Mesenchymal stem cell (in vitro differentiated cells and primary cell): ENCODE measurements around the gene AP3B1.

Source experiments
- DNase-seq: peaks from one replicate; pipeline ENCODE4 v3.0.0-alpha.2; 2013
- H2AFZ ChIP-seq: one replicate; pipeline ENCODE4 v1.6.1; 2013; ENCODE audit warnings: low read depth, mild to moderate bottlenecking, control low read depth, inconsistent platforms, low read length, moderate library complexity
- H2AK5ac ChIP-seq: 2 replicates; pipeline ENCODE4 v1.6.1; 2013; ENCODE audit warnings: low read length, moderate library complexity, mild to moderate bottlenecking, inconsistent platforms; ENCODE audit not compliant: severe bottlenecking
- H2BK120ac ChIP-seq: one replicate; pipeline ENCODE4 v1.6.1; 2013; ENCODE audit warnings: low read depth, mild to moderate bottlenecking, inconsistent platforms, low read length, moderate library complexity
- H2BK12ac ChIP-seq, 2 experiments: one replicate each; pipeline ENCODE4 v1.6.1; 2013; ENCODE audit warnings: inconsistent platforms in 2 of 2, low read length in 2 of 2, mild to moderate bottlenecking in 2 of 2, moderate library complexity in 2 of 2, control low read depth in 1 of 2
- H2BK15ac ChIP-seq: one replicate; pipeline ENCODE4 v1.6.1; 2013; ENCODE audit warnings: mild to moderate bottlenecking, low read depth, inconsistent platforms; ENCODE audit not compliant: poor library complexity, severe bottlenecking
- H2BK5ac ChIP-seq: 2 replicates; pipeline ENCODE4 v1.6.1; 2013; ENCODE audit warnings: low read depth, mild to moderate bottlenecking, low read length, control low read depth, inconsistent platforms; ENCODE audit not compliant: poor library complexity, severe bottlenecking
- H3K14ac ChIP-seq, 2 experiments: one replicate each; pipeline ENCODE4 v1.6.1; 2013; ENCODE audit warnings: inconsistent platforms in 2 of 2, low read length in 2 of 2, control low read depth in 1 of 2, mild to moderate bottlenecking in 1 of 2, moderate library complexity in 1 of 2
- H3K18ac ChIP-seq, 2 experiments: one replicate each; pipeline ENCODE4 v1.6.1; 2013; ENCODE audit warnings: inconsistent platforms in 2 of 2, low read length in 2 of 2, control low read depth in 1 of 2, low read depth in 1 of 2, mild to moderate bottlenecking in 1 of 2
- H3K23ac ChIP-seq, 2 experiments: one replicate each; pipeline ENCODE4 v1.6.1; 2013; ENCODE audit warnings: inconsistent platforms in 2 of 2, low read length in 2 of 2, mild to moderate bottlenecking in 2 of 2, moderate library complexity in 2 of 2, control low read depth in 1 of 2
- H3K27ac ChIP-seq: 2 replicates; pipeline ENCODE4 v1.5.1; 2013; ENCODE audit warnings: mild to moderate bottlenecking, moderate library complexity, low read length, control low read depth, inconsistent platforms; ENCODE audit not compliant: poor library complexity, severe bottlenecking
- H3K27me3 ChIP-seq, 2 experiments: 2 replicates each; pipeline versions ENCODE4 v1.6.1 to v1.7.0; 2013; ENCODE audit warnings: low read length in 2 of 2, mild to moderate bottlenecking in 2 of 2, moderate library complexity in 2 of 2, control low read depth in 1 of 2, inconsistent platforms in 1 of 2; ENCODE audit not compliant: control insufficient read depth in 1 of 2, insufficient read depth in 1 of 2
- H3K36me3 ChIP-seq, 2 experiments: 2 replicates each; pipeline versions ENCODE4 v1.6.1 to v1.7.0; 2013; ENCODE audit warnings: low read length in 2 of 2, control low read depth in 1 of 2, inconsistent platforms in 1 of 2, low read depth in 1 of 2, mild to moderate bottlenecking in 1 of 2; ENCODE audit not compliant: insufficient read depth in 2 of 2, control insufficient read depth in 1 of 2
- H3K4ac ChIP-seq, 2 experiments: one replicate each; pipeline ENCODE4 v1.6.1; 2013; ENCODE audit warnings: inconsistent platforms in 2 of 2, low read length in 2 of 2, mild to moderate bottlenecking in 2 of 2, moderate library complexity in 2 of 2, control low read depth in 1 of 2, low read depth in 1 of 2
- H3K4me1 ChIP-seq: 2 replicates; pipeline ENCODE4 v1.6.1; 2013; ENCODE audit warnings: low read depth, low read length, control low read depth; ENCODE audit not compliant: control insufficient read depth, insufficient read depth
- H3K4me2 ChIP-seq: 2 replicates; pipeline ENCODE4 v1.6.1; 2013; ENCODE audit warnings: low read length, mild to moderate bottlenecking, inconsistent platforms; ENCODE audit not compliant: poor library complexity, severe bottlenecking
- H3K4me3 ChIP-seq, 2 experiments: 2 replicates each; pipeline versions ENCODE4 v1.5.1 to v1.7.0; 2013; ENCODE audit warnings: low read length in 2 of 2, mild to moderate bottlenecking in 2 of 2, control low read depth in 1 of 2, low read depth in 1 of 2; ENCODE audit not compliant: insufficient read depth in 1 of 2
- H3K79me1 ChIP-seq: replicated peaks from 2 replicates; pipeline ENCODE4 v1.6.1; 2013; ENCODE audit warnings: mild to moderate bottlenecking, control low read depth, low read length, inconsistent platforms; ENCODE audit not compliant: poor library complexity, severe bottlenecking
- H3K9ac ChIP-seq: 2 replicates; pipeline ENCODE4 v1.7.0; 2013; ENCODE audit warnings: mild to moderate bottlenecking, low read length, moderate library complexity
- H3K9me3 ChIP-seq: 2 replicates; pipeline ENCODE4 v1.7.0; 2013; ENCODE audit warnings: mild to moderate bottlenecking, low read length; ENCODE audit not compliant: control insufficient read depth
- H4K8ac ChIP-seq: one replicate; pipeline ENCODE4 v1.6.1; 2013; ENCODE audit warnings: inconsistent platforms, mild to moderate bottlenecking, low read length, moderate library complexity
- H4K91ac ChIP-seq: one replicate; pipeline ENCODE4 v1.6.1; 2013; ENCODE audit warnings: mild to moderate bottlenecking, low read length, inconsistent platforms
- WGBS: methylation state at CpG from one replicate; pipeline ENCODE4 v1.1.7; 2013; ENCODE audit warnings: mixed read lengths; 5-methylcytosine and 5-hydroxymethylcytosine counted together

Gene AP3B1

DNA sequence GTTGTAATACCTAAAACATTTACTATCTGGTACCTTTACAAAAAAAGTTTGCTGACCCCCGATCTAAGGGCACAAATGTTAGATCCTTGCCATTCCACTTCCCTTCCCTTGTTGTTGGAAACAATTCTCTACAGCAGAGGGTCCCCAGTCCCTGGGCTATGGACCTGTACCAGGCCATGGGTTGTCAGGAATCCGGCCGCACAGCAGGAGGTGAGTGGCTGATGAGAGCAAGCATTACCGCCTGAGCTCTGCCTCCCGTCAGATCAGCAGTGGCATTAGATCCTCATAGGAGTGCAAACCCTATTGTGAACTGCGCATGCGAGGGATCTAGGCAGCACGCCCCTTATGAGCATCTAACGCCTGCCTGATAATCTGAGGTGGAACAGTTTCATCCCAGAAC is 248.5 kb downstream of the AP3B1 start:
- H3K9ac ChIP-seq, result no peak overlapping the region
- WGBS, result 88% methylated on average over 9 of the region's 9 CpGs

GRCh38 chr5:78041805-78042204 is 252.7 kb downstream of the AP3B1 start:
- Histone ChIP-seq H3K4me3 (no peak overlapping the region), H3K79me1 (peaks cover 2% of the 10 kb centered on the region), H3K36me3 (peaks cover 5 to 38% of the 10 kb centered on the region in 2 experiments), H3K27ac (no peak overlapping the region), H2AFZ (no peak overlapping the region), H3K4me1 (no peaks in the 10 kb centered on the region), H2BK5ac (no peak overlapping the region), H4K8ac (no peak overlapping the region), H3K14ac (no peak overlapping the region), H4K91ac (no peak overlapping the region), H3K23ac (no peak overlapping the region), H3K27me3 (no peaks in the 10 kb centered on the region), H2BK120ac (no peak overlapping the region), H3K9ac (no peak overlapping the region), H3K9me3 (no peaks in the 10 kb centered on the region), H3K4me2 (no peak overlapping the region), H3K18ac (no peak overlapping the region), H2BK12ac (no peak overlapping the region), H3K4ac (no peak overlapping the region), H2AK5ac (no peak overlapping the region), H2BK15ac (no peak overlapping the region)
- 93% methylated on average over 4 of the region's 5 CpGs for WGBS
- DNase-seq, result no peak

More for the DNA sequence above, 248.5 kb downstream of the AP3B1 start:
- Histone ChIP-seq H3K14ac (no peak overlapping the region), H4K8ac (no peak overlapping the region), H3K79me1 (peaks cover 4% of the 10 kb centered on the region), H3K18ac (no peak overlapping the region), H2BK120ac (no peak overlapping the region), H3K4me2 (no peak overlapping the region), H3K9me3 (no peaks in the 10 kb centered on the region), H2BK5ac (no peak overlapping the region), H3K23ac (no peak overlapping the region), H2AK5ac (no peak overlapping the region), H3K4me1 (no peaks in the 10 kb centered on the region), H2AFZ (no peak overlapping the region), H3K36me3 (peaks cover 2 to 21% of the 10 kb centered on the region in 2 experiments), H3K4ac (no peak overlapping the region), H4K91ac (no peak overlapping the region), H2BK15ac (no peak overlapping the region), H2BK12ac (no peak overlapping the region), H3K27ac (no peak overlapping the region), H3K4me3 (no peak overlapping the region), H3K27me3 (no peaks in the 10 kb centered on the region)
- no peak for DNase-seq

DNA sequence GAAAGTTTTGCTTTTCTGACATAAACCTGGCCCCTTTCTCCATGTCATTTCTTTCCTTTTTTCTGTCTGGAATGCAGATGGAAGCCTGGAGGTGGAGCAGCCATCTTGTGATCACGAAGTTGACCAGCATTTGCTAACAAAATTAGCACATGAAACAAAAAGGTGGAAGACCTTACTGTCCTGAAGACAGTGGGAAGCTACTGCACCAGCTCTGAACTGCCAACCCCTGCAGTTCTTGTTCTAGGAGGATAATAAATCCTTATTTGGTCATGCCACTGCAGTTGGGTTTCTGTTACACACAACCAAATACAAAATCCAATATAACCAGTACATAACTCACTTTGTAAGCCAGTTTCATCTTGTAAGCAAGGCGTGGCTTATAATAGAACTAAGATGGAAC is 269.0 kb downstream of the AP3B1 start:
- Histone ChIP-seq H2BK5ac (no peak overlapping the region), H3K27me3 (no peaks in the 10 kb centered on the region), H4K91ac (no peak overlapping the region), H2BK12ac (no peak overlapping the region), H3K36me3 (peaks cover 0 to 4% of the 10 kb centered on the region in 2 experiments), H3K27ac (no peak overlapping the region), H3K79me1 (no peaks in the 10 kb centered on the region), H2BK15ac (no peak overlapping the region), H4K8ac (no peak overlapping the region), H3K4me3 (no peak overlapping the region), H3K14ac (no peak overlapping the region), H3K9me3 (no peaks in the 10 kb centered on the region), H3K9ac (no peak overlapping the region), H2AK5ac (no peak overlapping the region), H2AFZ (no peak overlapping the region), H3K4me2 (no peak overlapping the region), H3K23ac (no peak overlapping the region), H3K4me1 (no peaks in the 10 kb centered on the region), H2BK120ac (no peak overlapping the region), H3K4ac (no peak overlapping the region), H3K18ac (no peak overlapping the region)
- DNase-seq, result no peak
- 36% methylated on average over 1 of the region's 2 CpGs for WGBS

DNA sequence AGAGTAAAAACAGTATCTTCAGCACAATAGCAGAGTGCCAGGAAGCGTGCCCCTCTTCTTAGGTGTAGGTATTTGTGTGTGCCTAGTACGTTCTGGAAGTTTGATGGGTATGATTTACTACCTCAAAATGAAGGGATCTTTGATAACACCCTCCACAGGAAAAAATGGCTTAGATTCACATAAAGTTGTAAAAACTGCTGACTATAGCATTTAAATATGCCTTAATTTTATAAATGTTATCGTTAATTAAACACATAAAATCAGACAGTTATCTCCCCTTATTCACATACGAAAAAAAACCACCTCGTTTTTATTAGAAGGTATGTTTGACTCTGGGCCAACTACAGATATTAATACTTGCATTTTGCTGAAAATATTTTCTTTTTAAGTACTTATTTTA is 274.8 kb downstream of the AP3B1 start:
- WGBS, result 100% methylated on average over 1 of the region's 5 CpGs

More for the DNA sequence above, 274.8 kb downstream of the AP3B1 start:
- Histone ChIP-seq H3K9ac (no peak overlapping the region), H3K18ac (no peak overlapping the region), H4K8ac (no peak overlapping the region), H3K4ac (no peak overlapping the region), H2AFZ (no peak overlapping the region), H3K27me3 (no peaks in the 10 kb centered on the region), H4K91ac (no peak overlapping the region), H3K9me3 (no peaks in the 10 kb centered on the region), H2BK15ac (no peak overlapping the region), H3K23ac (no peak overlapping the region), H3K79me1 (no peaks in the 10 kb centered on the region), H3K4me1 (no peaks in the 10 kb centered on the region), H2BK120ac (no peak overlapping the region), H3K36me3 (peaks cover 0 to 6% of the 10 kb centered on the region in 2 experiments), H3K4me3 (no peak overlapping the region), H2BK5ac (no peak overlapping the region), H3K14ac (no peak overlapping the region), H2AK5ac (no peak overlapping the region), H3K4me2 (no peak overlapping the region), H2BK12ac (no peak overlapping the region), H3K27ac (no peak overlapping the region)
- no peak for DNase-seq
